Spleen (tissue), 7 donors: Measurements from ENCODE around the gene GNG5.

Experiments
- CTCF ChIP-seq, 11 experiments: fragments of 200-600 bp in 7 of 11; fragments of 450-650 bp in 4 of 11; sonication (generic) in 4 of 11; IDR thresholded peaks in 8 of 11; conservative IDR thresholded peaks in 3 of 11; 1 replicate in 7 of 11; 2 replicates in 4 of 11; pipeline versions ENCODE4 v1.4.0 to v1.8.0; 2016 to 2021; ENCODE audit warnings: antibody characterized with exemption in 11 of 11, inconsistent platforms in 4 of 11, mild to moderate bottlenecking in 1 of 11
- POLR2AphosphoS5 ChIP-seq, 3 donors: sonication (generic); formaldehyde crosslinking; IDR thresholded peaks; one replicate each; pipeline ENCODE4 v1.5.1; 2017; ENCODE audit warnings: antibody characterized with exemption in 3 of 3
- donor health status: DM: no; HTN: no; CAD: no; lungs with moderate emphysema.
- donor health status: DM: no; HTN: no; CAD: no.
- donor health status: DM: no; HTN: no; CAD: no.

- no peak for TF ChIP-seq CTCF (IDR thresholded peaks at IDR 0.05 in 8 of 11, conservative IDR thresholded peaks at IDR 0.05 in 3 of 11)
- TF ChIP-seq POLR2AphosphoS5 (IDR thresholded peaks at IDR 0.05) = no peak
Measured at GRCh38 chr1:84524590-84524989, 18.2 kb upstream of the GNG5 start.
